MG63 (cell line): ENCODE data around the gene HEY2. TPM values are rescaled to one million over a fixed set of nuclear protein-coding genes. Genes with fewer than 3 reads are reported as not detected.
"Not testable (repeated sequence)": the region's sequence is repeated elsewhere in the genome, so short reads cannot be mapped to it uniquely, and the experiment has no call there.

Experiments
- DNase-seq: peaks from one replicate; pipeline ENCODE4 v3.0.0-alpha.2; 2020
- H3K27me3 ChIP-seq: fragments of 250-450 bp; sonication (Bioruptor Pico); 2 replicates; pipeline ENCODE4 v1.5.1; 2020; ENCODE audit warnings: mild to moderate bottlenecking, moderate library complexity
- H3K36me3 ChIP-seq: fragments of 250-450 bp; sonication (Bioruptor Pico); 2 replicates; pipeline ENCODE4 v1.5.1; 2020; ENCODE audit warnings: mild to moderate bottlenecking, moderate library complexity
- H3K4me3 ChIP-seq: fragments of 250-450 bp; sonication (Bioruptor Pico); 2 replicates; pipeline ENCODE4 v1.5.1; 2020; ENCODE audit warnings: mild to moderate bottlenecking, moderate library complexity
- H3K9me3 ChIP-seq: fragments of 250-450 bp; sonication (Bioruptor Pico); 2 replicates; pipeline ENCODE4 v1.5.1; 2020; ENCODE audit warnings: mild to moderate bottlenecking, moderate library complexity
- total RNA-seq: library from RNA; depleted of rRNA; stranded (reverse); fragments of >200 nt; shearing (Covaris generic); gene quantifications from 2 replicates; pipeline ENCODE4 v1.2.3, GENCODE V29; 2014; ENCODE audit warnings: low replicate concordance; rRNA removed

HEY2 gene
- not detected in 2 replicates for total RNA-seq

GRCh38 chr6:125749173-125749864, at the start of gene HEY2:
Gene HEY2, plus strand, starts transcription at chr6:125749632. Its CDS starts 145 bp downstream, at chr6:125749777.
- Histone ChIP-seq H3K36me3 (no peaks in the 10 kb centered on the region), H3K27me3 (peaks cover 82% of the 10 kb centered on the region), H3K9me3 (no peaks in the 10 kb centered on the region), H3K4me3 (peak within 1 kb of the TSS; percentile 56)
- DNase-seq: peak; percentile 88

- Histone ChIP-seq H3K9me3 (no peaks in the 10 kb centered on the region), H3K4me3 (no peak overlapping the region), H3K27me3 (no peaks in the 10 kb centered on the region), H3K36me3 (no peaks in the 10 kb centered on the region)
- DNase-seq: no peak
These were observed 48.7 kb upstream of the HEY2 start for GRCh38 chr6:125700581-125701353.

- no peak overlapping the region for H3K4me3 ChIP-seq
- no peaks in the 10 kb centered on the region for H3K27me3 ChIP-seq
- H3K9me3 ChIP-seq: no peaks in the 10 kb centered on the region
- no peaks in the 10 kb centered on the region for H3K36me3 ChIP-seq
- no peak for DNase-seq
These were observed 48.1 kb upstream of the HEY2 start for GRCh38 chr6:125701354-125701668.

GRCh38 chr6:125703882-125704281, 45.5 kb upstream of the HEY2 start:
- H3K27me3 ChIP-seq, H3K9me3 ChIP-seq, DNase-seq, H3K36me3 ChIP-seq, H3K4me3 ChIP-seq: not testable (repeated sequence)

GRCh38 chr6:125707615-125708243, 41.7 kb upstream of the HEY2 start:
- H3K4me3 ChIP-seq: no peak overlapping the region
- H3K27me3 ChIP-seq: no peaks in the 10 kb centered on the region
- no peaks in the 10 kb centered on the region for H3K36me3 ChIP-seq
- no peak for DNase-seq
- H3K9me3 ChIP-seq: peaks cover 2% of the 10 kb centered on the region; the same call in 1 of the 2 replicates

GRCh38 chr6:125711013-125711675, 38.3 kb upstream of the HEY2 start:
- H3K27me3 ChIP-seq: no peaks in the 10 kb centered on the region
- peaks cover 2% of the 10 kb centered on the region; the same call in 1 of the 2 replicates for H3K9me3 ChIP-seq
- no peak overlapping the region for H3K4me3 ChIP-seq
- no peaks in the 10 kb centered on the region for H3K36me3 ChIP-seq
- DNase-seq: no peak

- H3K4me3 ChIP-seq: no peak overlapping the region
- no peaks in the 10 kb centered on the region for H3K27me3 ChIP-seq
- DNase-seq: no peak
- no peaks in the 10 kb centered on the region for H3K36me3 ChIP-seq
- peaks cover 2% of the 10 kb centered on the region; the same call in 1 of the 2 replicates for H3K9me3 ChIP-seq
These were observed 34.9 kb upstream of the HEY2 start for GRCh38 chr6:125714441-125715090.

- Histone ChIP-seq H3K4me3 (no peak overlapping the region), H3K9me3 (no peaks in the 10 kb centered on the region), H3K27me3 (no peaks in the 10 kb centered on the region), H3K36me3 (no peaks in the 10 kb centered on the region)
- no peak for DNase-seq
These were observed 32.2 kb upstream of the HEY2 start for GRCh38 chr6:125717120-125717731.

- Histone ChIP-seq H3K4me3 (no peak overlapping the region), H3K36me3 (no peaks in the 10 kb centered on the region), H3K27me3 (no peaks in the 10 kb centered on the region), H3K9me3 (no peaks in the 10 kb centered on the region)
- no peak for DNase-seq
These were observed 31.3 kb upstream of the HEY2 start for GRCh38 chr6:125718109-125718508.

GRCh38 chr6:125722886-125723285, 26.5 kb upstream of the HEY2 start:
- H3K27me3 ChIP-seq: no peaks in the 10 kb centered on the region
- DNase-seq: no peak
- H3K4me3 ChIP-seq: no peak overlapping the region
- H3K9me3 ChIP-seq: no peaks in the 10 kb centered on the region
- no peaks in the 10 kb centered on the region for H3K36me3 ChIP-seq

GRCh38 chr6:125727216-125727615, 22.2 kb upstream of the HEY2 start:
- Histone ChIP-seq H3K27me3 (no peaks in the 10 kb centered on the region), H3K36me3 (no peaks in the 10 kb centered on the region), H3K4me3 (no peak overlapping the region), H3K9me3 (no peaks in the 10 kb centered on the region)
- DNase-seq: no peak

- no peaks in the 10 kb centered on the region for H3K36me3 ChIP-seq
- H3K27me3 ChIP-seq: no peaks in the 10 kb centered on the region
- no peak overlapping the region for H3K4me3 ChIP-seq
- DNase-seq: no peak
- no peaks in the 10 kb centered on the region for H3K9me3 ChIP-seq
These were observed 20.7 kb upstream of the HEY2 start for GRCh38 chr6:125728739-125729138.

- H3K4me3 ChIP-seq: no peak overlapping the region
- no peaks in the 10 kb centered on the region for H3K27me3 ChIP-seq
- DNase-seq: no peak
- no peaks in the 10 kb centered on the region for H3K9me3 ChIP-seq
- no peaks in the 10 kb centered on the region for H3K36me3 ChIP-seq
These were observed 19.4 kb upstream of the HEY2 start for GRCh38 chr6:125729983-125730382.

GRCh38 chr6:125732398-125732797, 17.0 kb upstream of the HEY2 start:
- Histone ChIP-seq H3K9me3 (no peaks in the 10 kb centered on the region), H3K4me3 (no peak overlapping the region), H3K36me3 (no peaks in the 10 kb centered on the region), H3K27me3 (no peaks in the 10 kb centered on the region)
- no peak for DNase-seq

- H3K27me3 ChIP-seq: no peaks in the 10 kb centered on the region; the same call in 1 of the 2 replicates
- no peak for DNase-seq
- no peaks in the 10 kb centered on the region for H3K36me3 ChIP-seq
- H3K9me3 ChIP-seq: no peaks in the 10 kb centered on the region
- no peak overlapping the region for H3K4me3 ChIP-seq
These were observed 15.7 kb upstream of the HEY2 start for GRCh38 chr6:125733516-125734300.
